ENCODE measurements around the gene ADD3. TPM values are rescaled to one million over a fixed set of nuclear protein-coding genes. Genes with fewer than 3 reads are reported as not detected.

Gene ADD3
- polyA plus RNA-seq, 3 donors: 94.8 to 126 (median 111) TPM

GRCh38 chr10:110074298-110074697, 66.5 kb downstream of the ADD3 start:
- Histone ChIP-seq H3K79me2 (ENCODE audit: insufficient read depth, low read length) (peaks cover 78% of the 10 kb centered on the region), H2AFZ (ENCODE audit: insufficient read depth, low read depth, low read length, poor library complexity, severe bottlenecking) (no peak overlapping the region), H3K4me2 (replicated peaks; ENCODE audit: extremely low read depth, low read length, poor library complexity, severe bottlenecking) (peak overlapping the region; percentile 68), H3K9ac (ENCODE audit: insufficient read depth, low read length, poor library complexity, severe bottlenecking) (no peak overlapping the region), H3K27ac (ENCODE audit: low read depth in 1 of 2, low read length in 2 of 2) (peak overlapping the region in 1 of 2 donors; percentile 95), H3K9me3 (replicated peaks in 1 of 2; ENCODE audit: control insufficient read depth in 1 of 2, insufficient read depth in 1 of 2, low read length in 2 of 2) (no peaks in the 10 kb centered on the region), H3K27me3 (ENCODE audit: control insufficient read depth in 2 of 2, insufficient read depth in 2 of 2, low read length in 2 of 2) (no peaks in the 10 kb centered on the region), H3K4me1 (ENCODE audit: control insufficient read depth in 1 of 2, insufficient read depth in 2 of 2, low read length in 2 of 2) (peaks cover 74 to 96% of the 10 kb centered on the region in 2 donors), H3K36me3 (replicated peaks in 1 of 2; ENCODE audit: control insufficient read depth in 1 of 2, insufficient read depth in 2 of 2, low read length in 2 of 2) (no peaks in the 10 kb centered on the region), H3K4me3 (replicated peaks in 1 of 3; ENCODE audit: low read depth in 2 of 3, low read length in 3 of 3) (peak overlapping the region in 1 of 3 experiments; percentile 4), H4K20me1 (ENCODE audit: insufficient read depth, low read length) (no peaks in the 10 kb centered on the region)
- intact Hi-C loops (cut with micrococcal nuclease): loop anchor here in 1 of 2 donors (10.0 kb wide), 1 partner anchor 431 kb away; no protein-coding TSS in a partner anchor
- DNase-seq: peak; percentile 76 to 84 (median 78)
- WGBS (ENCODE audit: insufficient coverage): no CpG with 5 or more reads among the region's 3 CpGs
- H3K27me3 Mint-ChIP-seq (ENCODE audit: low read depth in 3 of 3): no peaks in the 10 kb centered on the region
- peak overlapping the region in 1 of 2 donors; percentile 55 for H3K4me3 Mint-ChIP-seq
- peaks cover 21 to 23% of the 10 kb centered on the region in 2 donors for H3K36me3 Mint-ChIP-seq
- H3K9me3 Mint-ChIP-seq: peaks cover 0 to 10% (median 4%) of the 10 kb centered on the region in 7 donors
- H3K4me1 Mint-ChIP-seq: peaks cover 79% of the 10 kb centered on the region
- H3K27ac Mint-ChIP-seq: peak overlapping the region; percentile 89 to 100 (median 97)
- no peak for TF ChIP-seq CTCF (IDR thresholded peaks at IDR 0.05)

GRCh38 chr10:110074758-110075671, 67.2 kb downstream of the ADD3 start:
- Histone ChIP-seq H3K9me3 (replicated peaks in 1 of 2; ENCODE audit: control insufficient read depth in 1 of 2, insufficient read depth in 1 of 2, low read length in 2 of 2) (no peaks in the 10 kb centered on the region), H3K79me2 (ENCODE audit: insufficient read depth, low read length) (peaks cover 78% of the 10 kb centered on the region), H3K4me3 (replicated peaks in 1 of 3; ENCODE audit: low read depth in 2 of 3, low read length in 3 of 3) (peak overlapping the region in 1 of 3 experiments; percentile 60), H3K36me3 (replicated peaks in 1 of 2; ENCODE audit: control insufficient read depth in 1 of 2, insufficient read depth in 2 of 2, low read length in 2 of 2) (no peaks in the 10 kb centered on the region), H3K27me3 (ENCODE audit: control insufficient read depth in 2 of 2, insufficient read depth in 2 of 2, low read length in 2 of 2) (no peaks in the 10 kb centered on the region), H3K9ac (ENCODE audit: insufficient read depth, low read length, poor library complexity, severe bottlenecking) (no peak overlapping the region), H3K4me1 (ENCODE audit: control insufficient read depth in 1 of 2, insufficient read depth in 2 of 2, low read length in 2 of 2) (peaks cover 72 to 96% of the 10 kb centered on the region in 2 donors), H4K20me1 (ENCODE audit: insufficient read depth, low read length) (no peaks in the 10 kb centered on the region), H3K4me2 (replicated peaks; ENCODE audit: extremely low read depth, low read length, poor library complexity, severe bottlenecking) (peak overlapping the region; percentile 68), H2AFZ (ENCODE audit: insufficient read depth, low read depth, low read length, poor library complexity, severe bottlenecking) (no peak overlapping the region), H3K27ac (ENCODE audit: low read depth in 1 of 2, low read length in 2 of 2) (peak overlapping the region in 1 of 2 donors; percentile 95)
- no CpG with 5 or more reads among the region's 2 CpGs for WGBS (ENCODE audit: insufficient coverage)
- Mint-ChIP-seq H3K27ac (peak overlapping the region; percentile 89 to 100 (median 97)), H3K4me3 (no peak overlapping the region), H3K36me3 (peaks cover 23 to 24% of the 10 kb centered on the region in 2 donors), H3K4me1 (peaks cover 74% of the 10 kb centered on the region), H3K9me3 (peaks cover 0 to 10% (median 4%) of the 10 kb centered on the region in 7 donors), H3K27me3 (ENCODE audit: low read depth in 3 of 3) (no peaks in the 10 kb centered on the region)
- TF ChIP-seq CTCF (IDR thresholded peaks at IDR 0.05): no peak
- intact Hi-C loops (cut with micrococcal nuclease): loop anchor here in 1 of 2 donors (5.0 to 10.0 kb wide), 2 partner anchors 68 to 430 kb away; partner anchors contain the start of gene ADD3
- DNase-seq: no peak

Data from CD14-positive monocyte (primary cell).